Kidney tubule cell (primary cell): Measurements from ENCODE around the gene GLP1R.
A peak's percentile ranks its signal among the peaks of the same experiment; 100 is the strongest.

Experiments
- DNase-seq: peaks from one replicate; pipeline ENCODE4 v3.0.0-alpha.2; 2018; ENCODE audit warnings: low spot score

GLP1R gene

DNA sequence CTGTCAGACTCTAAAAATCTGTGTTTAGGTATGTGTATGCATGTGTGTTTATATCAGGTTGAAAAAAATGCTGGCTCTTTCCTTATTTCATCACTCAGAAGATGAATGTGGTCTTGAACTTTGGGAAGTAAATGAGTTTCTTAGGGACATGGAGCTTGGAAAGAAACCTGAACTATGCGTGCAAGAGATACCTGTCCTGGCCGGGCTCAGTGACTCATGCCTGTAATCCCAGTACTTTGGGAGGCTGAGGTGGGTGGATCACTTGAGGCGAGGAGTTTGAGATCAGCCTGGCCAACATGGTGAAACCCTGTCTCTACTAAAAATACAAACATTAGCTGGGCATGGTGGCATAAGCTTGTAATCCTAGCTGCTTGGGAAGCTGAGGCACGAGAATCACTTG is 4.4 kb upstream of the GLP1R start:
- DNase-seq: no peak

- no peak for DNase-seq
Observed at GRCh38 chr6:39047434-39048327, 900 bp upstream of the GLP1R start.

DNA sequence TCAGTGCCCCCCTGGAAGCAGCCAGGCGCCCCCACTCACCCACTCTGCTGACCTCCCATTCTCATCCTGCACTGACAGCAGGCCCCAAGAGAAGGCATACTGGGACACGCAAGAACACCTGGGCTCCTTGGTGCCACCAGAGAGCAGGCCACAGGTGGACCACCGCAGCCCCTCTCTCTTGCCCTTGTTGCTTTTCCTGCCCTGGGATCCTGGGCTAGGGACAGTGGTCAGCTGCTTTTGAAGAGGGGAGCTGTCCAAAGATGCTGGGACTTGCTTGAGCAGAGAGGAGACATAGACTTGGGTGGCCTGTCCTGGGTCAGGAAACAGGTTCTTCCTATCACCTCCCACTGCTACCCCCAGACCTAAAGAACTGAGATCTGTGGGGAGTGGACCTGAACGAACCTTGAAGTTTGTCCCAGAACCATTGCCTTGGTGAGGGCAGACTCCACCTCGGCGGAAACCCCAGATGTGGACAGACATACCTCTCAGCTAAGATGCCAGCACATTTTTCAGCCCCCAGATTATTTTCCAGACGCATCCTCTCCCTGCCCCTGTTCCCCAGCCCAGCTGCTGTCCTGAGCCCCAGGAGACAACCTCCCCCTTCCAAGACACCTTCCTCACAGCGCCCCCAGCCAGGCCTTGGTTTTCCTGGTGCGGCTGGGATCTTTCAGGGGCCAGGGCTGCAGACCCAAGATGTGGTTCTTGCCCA is 1.1 kb downstream of the GLP1R start:
- no peak for DNase-seq

DNA sequence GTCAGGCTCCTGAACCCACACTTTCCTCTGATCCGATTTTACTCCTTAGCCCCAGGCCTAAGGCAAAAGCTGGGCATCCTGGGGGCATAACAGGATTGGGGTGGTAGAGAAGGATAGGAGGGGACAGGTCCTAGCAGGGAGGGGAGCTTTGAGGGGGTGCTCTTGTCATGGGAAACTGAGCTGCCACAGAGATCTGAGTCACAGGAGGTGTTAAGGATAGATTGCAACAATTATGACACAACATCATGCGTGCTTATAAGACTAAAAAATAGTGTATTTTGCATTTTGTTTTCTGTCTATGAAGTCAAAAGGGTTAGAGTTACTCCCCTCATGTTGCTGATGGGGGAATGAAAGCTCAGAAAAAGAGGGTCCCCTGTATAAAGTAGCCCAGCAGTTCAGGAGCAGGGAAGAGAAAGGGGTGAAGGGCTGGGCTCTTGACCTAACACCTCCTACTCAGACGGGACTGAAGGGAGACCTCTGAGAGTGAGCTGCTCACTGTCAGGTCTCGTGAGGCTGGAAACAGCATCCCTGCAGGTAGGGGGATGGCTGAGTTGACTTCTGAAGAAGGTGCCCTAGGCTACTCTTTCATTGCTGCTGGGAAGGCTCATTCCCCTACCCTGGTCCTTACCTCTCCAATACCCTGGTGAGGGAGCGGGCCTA is 2.0 kb downstream of the GLP1R start:
- DNase-seq: no peak

DNA sequence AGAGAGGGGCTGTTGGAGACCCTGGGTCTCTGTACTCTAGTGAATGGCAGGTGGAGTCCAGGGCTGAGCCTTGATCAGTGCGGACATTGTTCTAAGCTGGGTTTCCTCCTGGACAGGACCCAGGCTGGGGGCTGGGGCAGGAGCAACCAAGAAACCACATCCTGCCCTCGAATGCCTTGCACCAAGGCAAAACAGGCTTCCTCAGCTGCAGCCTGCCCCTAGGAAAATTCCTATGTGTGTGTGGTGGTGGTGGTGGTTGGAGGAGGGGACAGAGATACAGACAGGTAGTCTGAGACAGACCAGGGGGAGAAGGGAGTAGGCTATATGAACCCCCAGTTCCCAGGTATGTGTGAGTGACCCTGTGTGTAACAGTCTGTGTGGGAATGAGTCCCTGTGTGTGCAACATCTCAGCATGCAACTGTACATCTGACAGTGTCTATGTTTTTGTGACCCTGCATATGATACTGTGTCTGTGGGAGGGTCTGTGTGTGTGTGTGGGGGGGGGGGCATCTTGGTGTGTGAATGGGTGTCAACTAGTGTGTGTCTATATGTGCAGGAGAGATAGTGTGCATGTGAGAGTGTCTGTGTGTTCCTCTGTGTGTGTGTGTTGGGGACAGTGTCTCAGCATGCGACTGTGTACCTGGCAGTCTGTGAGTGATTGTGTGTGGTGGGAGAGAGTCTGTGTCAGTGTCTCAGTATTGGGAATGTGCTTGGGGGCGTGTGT is 3.0 kb downstream of the GLP1R start:
- DNase-seq: peak; percentile 33

- no peak for DNase-seq
Observed at GRCh38 chr6:39053016-39053624, 4.5 kb downstream of the GLP1R start.

DNA sequence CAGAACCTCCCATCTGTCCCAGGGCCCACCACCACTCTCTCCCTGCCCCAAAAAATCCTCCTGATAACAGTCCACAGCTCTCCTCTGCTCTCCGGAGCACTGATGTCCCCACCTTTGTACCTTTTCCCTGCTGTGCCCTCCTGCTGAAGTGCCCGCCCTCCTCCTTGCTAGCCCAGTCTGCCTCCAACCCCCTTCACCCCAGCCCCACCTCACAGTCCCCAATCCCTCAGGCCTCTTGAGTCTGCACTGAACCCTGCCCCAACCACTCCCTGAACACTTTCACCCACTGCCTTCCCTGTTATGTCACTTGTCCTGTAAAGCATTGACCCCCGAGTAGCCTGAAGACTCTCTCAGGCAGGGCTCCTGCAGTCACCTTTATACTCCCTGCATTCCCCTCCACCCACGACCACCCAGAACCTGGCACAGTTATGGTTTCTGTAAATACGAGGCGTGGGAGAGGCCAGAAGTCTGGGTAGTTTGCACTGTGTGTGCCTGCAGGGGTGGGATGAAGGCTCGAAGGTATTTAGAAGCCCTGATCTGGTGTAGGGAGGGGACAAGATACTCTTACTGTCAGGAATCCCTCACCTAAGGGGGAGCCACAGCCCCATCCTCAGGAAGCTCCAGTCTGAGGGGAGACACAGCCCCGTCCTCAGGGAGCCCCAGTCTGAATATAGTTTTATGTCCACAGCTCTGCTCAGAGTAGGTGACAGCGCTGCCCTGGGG is 5.4 kb downstream of the GLP1R start:
- DNase-seq: no peak

DNA sequence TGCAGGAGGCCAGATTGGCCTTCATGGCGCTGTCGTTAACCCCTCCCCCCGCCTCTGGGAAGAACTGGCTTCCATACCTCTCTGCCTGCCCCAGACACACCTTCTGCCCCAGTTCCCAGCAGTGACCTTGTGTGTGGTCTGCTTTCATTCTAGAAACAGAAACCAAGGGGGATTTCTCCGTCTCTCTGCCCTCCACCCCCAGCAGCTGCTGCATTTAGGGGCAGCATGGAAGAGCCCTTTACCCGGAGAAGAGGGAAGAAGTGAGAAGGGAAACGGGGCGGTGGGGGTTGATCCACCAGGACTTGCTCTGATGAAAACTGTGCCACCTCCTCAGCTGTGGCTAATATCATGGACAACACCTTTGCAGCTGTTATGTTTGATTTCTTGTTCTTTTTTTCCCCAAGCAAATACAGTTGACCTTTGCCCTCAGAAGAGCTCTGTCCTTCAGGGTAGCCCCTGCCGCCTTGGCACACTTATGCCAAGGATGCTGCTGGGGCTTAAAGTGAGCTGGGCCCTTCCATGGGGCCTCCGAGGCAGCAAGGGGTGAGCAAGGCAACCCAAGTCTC is 6.1 kb downstream of the GLP1R start:
- no peak for DNase-seq

GRCh38 chr6:39055661-39056060 is 7.1 kb downstream of the GLP1R start:
- no peak for DNase-seq

- no peak for DNase-seq
Observed at GRCh38 chr6:39056191-39056590, 7.6 kb downstream of the GLP1R start.

GRCh38 chr6:39056681-39057080 is 8.1 kb downstream of the GLP1R start:
- DNase-seq: no peak

DNA sequence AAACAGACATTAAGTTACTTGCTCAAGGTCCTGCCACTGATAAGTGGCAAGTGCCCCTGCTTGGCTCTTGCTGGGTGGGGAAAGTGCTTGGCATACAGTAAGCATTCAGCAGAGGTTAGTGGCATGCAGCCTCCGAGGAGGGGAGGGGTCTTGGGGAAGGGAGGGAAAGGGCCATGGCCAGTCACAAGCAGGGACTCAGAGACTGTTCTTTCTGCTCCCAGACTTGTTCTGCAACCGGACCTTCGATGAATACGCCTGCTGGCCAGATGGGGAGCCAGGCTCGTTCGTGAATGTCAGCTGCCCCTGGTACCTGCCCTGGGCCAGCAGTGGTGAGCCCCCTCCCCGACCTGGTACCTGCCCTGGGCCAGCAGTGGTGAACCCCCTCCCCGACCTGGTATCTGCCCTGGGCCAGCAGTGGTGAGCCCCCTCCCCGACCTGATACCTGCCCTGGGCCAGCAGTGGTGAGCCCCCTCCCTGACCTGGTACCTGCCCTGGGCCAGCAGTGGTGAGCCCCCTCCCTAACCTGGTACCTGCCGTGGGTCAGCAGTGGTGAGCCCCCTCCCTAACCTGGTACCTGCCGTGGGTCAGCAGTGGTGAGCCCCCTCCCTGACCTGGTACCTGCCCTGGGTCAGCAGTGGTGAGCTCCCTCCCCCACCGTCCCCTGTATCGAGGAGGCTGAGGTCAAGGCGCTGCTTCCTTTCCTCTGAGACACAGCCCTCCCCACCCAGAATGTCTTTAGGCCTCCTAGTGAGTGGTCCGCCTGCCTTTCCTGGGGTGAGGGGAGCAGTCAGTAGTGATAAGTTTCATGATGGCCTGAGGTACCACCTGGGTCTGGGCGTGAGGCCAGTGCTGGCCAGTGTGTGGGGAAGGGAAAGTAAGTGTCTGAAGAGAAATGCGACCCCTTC is 8.9 kb downstream of the GLP1R start:
- no peak for DNase-seq

DNA sequence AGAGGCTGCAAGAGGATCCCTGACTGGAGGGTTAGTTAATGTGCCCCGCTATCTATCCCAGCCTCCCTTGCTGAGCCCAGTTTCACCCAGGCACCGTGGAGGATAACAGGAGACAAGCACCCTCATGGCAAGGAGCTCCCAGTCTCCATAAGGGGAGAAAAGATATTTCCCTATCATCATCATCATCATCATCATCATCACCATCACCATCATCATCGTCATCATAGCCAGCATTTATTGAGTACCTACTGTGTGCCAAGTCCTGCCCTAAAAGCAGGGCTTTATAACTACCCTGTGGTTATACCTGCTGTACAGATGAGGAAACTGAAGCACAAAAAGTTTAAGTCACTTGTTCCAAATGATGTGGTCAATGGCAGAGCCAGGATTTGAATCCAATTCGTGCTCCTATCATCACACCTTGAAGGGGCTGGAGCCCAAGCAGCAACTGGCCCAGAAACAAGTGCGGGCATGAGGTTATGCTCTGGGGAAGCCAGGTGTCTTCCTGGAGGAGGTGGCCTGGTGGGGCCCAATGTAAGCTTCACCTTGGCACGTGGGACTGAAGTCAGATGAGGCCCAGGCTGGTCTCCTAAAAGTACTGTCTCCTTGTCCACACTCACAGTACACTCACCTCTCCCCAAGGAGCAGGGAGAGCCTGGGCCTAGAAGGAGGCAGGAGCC is 10.0 kb downstream of the GLP1R start:
- DNase-seq: no peak

DNA sequence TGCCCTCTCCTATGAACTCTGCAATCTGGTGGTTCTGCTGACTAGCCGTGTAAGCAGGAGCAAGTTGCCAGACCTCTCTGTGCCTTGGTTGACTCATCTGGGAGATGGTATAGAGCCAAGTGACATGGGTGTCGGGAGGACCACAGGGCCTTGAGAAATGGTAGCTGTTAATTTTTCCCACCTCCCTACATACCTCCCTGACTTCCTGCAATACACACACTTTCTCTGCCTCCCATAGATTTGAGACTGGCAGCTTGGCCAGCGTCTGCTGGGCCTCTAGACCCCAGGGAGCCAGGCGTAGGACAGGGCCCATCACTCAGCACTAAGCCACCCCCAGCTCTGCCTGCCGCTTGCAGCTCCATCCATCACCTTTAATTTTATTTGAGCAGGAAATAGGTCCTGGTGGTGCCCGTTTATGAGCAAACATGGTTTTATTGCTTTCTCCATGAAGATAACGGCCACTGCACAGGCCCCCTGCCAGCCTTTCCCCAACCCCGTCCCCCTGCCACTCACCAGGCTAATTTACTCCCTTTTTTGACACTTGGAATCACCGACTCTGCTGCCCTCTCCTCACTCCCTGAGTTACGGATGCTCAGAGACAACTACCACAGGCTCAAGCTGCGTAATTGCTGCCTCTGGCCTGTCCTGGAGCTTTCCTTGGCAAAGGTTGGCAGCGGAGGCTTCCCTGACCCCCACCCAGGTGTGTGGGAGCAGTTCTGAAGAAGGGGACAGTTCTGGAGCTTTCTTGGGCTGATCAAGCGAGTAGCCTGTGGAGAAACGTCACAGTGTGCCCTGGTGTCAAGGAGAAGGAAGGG is 11.1 kb downstream of the GLP1R start:
- DNase-seq: peak; percentile 3

DNA sequence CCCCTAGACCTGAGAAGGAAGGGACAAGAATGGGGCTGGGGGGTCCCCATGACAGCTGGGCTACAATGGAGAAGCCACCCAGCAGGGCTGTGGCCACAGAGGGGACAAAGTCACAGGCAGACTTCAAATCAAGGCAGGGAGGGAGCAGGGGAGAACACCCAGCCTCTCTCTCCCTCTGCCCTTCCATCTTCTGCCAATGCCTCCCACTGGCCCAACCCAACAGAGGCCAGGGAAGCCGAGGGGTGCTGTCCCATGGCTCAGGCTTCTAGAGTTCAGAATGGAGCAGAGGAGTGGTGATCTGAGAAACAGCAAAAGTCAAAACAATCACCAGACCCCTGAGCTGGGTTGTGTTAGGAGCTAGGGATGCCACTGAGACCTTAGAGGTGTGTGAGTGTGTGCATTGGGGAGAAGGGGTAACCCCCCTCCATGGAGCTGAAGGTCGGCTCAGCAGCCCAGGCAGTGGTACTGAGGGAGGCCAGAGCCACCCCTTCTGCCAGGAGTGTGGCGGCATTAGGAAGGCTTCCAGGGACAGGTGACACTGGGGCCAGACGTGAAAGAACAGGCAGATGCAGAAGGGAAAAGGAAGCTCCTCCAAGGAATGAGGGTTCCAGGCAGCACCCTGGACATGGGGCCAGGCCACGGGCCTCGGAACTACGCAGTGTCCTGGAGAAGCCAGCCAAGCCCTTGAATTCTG is 12.0 kb downstream of the GLP1R start:
- no peak for DNase-seq

DNA sequence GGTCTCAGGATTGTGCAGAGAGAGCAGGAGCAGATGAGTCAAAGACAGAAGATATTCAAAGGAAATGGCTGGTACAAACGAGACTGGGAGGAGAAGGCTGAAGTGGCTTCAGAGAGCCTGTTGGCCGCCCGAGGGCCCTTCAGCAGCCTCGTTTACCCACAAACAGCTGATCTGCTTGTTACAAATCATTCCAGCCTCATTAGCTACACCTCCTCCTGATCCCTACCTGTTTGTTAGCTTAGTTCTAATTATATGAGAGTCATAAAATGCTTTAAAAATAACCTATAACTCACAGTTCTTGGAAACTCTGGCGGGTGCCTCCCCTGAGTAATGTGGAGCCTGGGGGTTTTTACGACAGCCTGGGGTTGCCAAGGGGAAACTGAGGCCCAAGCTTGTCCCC is 12.6 kb downstream of the GLP1R start:
- DNase-seq: no peak

DNA sequence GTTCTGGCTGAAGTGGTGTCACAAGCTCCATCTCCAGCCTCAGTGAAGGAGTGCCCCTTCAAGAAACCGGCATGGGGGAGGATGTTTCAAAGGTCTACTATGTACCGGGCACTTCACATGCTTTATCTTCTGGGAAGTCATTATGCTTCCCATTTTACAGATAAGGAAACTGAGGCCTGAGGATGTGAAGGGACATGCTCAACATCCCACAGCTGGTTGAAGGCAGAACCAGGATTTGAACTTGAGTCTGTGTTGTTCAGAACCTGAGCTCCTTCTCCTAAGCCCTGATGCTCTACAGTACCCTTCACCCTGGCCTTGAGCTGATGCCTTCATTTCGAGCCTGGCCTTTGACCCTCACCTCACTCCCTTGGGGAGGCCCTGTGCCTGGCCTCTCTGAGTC is 13.0 kb downstream of the GLP1R start:
- DNase-seq: no peak
